NCI-H2171 (cell line): ENCODE results near the gene PCSK5.
A peak's percentile ranks its signal among the peaks of the same experiment; 100 is the strongest.
"Not testable (repeated sequence)": the region's sequence is repeated elsewhere in the genome, so short reads cannot be mapped to it uniquely, and the experiment has no call there.

Source experiments
- DNase-seq: peaks from one replicate; lab custom pipeline; 2025; lab: John Stamatoyannopoulos, UW

Gene PCSK5

GRCh38 chr9:76249309-76249708, 358.8 kb downstream of the PCSK5 start:
- no peak for DNase-seq

GRCh38 chr9:76255781-76256455, 365.4 kb downstream of the PCSK5 start:
- no peak for DNase-seq

- DNase-seq: no peak
Observed at GRCh38 chr9:76257311-76257710, 366.8 kb downstream of the PCSK5 start.

GRCh38 chr9:76266649-76267283, 376.3 kb downstream of the PCSK5 start:
- no peak for DNase-seq

GRCh38 chr9:76267284-76267652, 376.8 kb downstream of the PCSK5 start:
- no peak for DNase-seq

- DNase-seq: no peak
Observed at GRCh38 chr9:76269789-76270188, 379.3 kb downstream of the PCSK5 start.

GRCh38 chr9:76271755-76272154, 381.3 kb downstream of the PCSK5 start:
- no peak for DNase-seq

GRCh38 chr9:76289042-76289441, 398.6 kb downstream of the PCSK5 start:
- no peak for DNase-seq

GRCh38 chr9:76289703-76290102, 399.2 kb downstream of the PCSK5 start:
- DNase-seq: no peak

- no peak for DNase-seq
Observed at GRCh38 chr9:76290555-76290954, 400.1 kb downstream of the PCSK5 start.

- no peak for DNase-seq
Observed at GRCh38 chr9:76292246-76292645, 401.8 kb downstream of the PCSK5 start.

GRCh38 chr9:76292658-76293057, 402.2 kb downstream of the PCSK5 start:
- DNase-seq: no peak

- DNase-seq: no peak
Observed at GRCh38 chr9:76294301-76294700, 403.8 kb downstream of the PCSK5 start.

- DNase-seq: no peak
Observed at GRCh38 chr9:76296561-76297310, 406.3 kb downstream of the PCSK5 start.

- DNase-seq: no peak
Observed at GRCh38 chr9:76297721-76298239, 407.3 kb downstream of the PCSK5 start.

- DNase-seq: no peak
Observed at GRCh38 chr9:76298521-76299144, 408.2 kb downstream of the PCSK5 start.

GRCh38 chr9:76302543-76302942, 412.1 kb downstream of the PCSK5 start:
- DNase-seq: no peak

GRCh38 chr9:76302947-76303550, 412.6 kb downstream of the PCSK5 start:
- peak; percentile 9 for DNase-seq

GRCh38 chr9:76307047-76307446, 416.6 kb downstream of the PCSK5 start:
- DNase-seq: not testable (repeated sequence)

- DNase-seq: no peak
Observed at GRCh38 chr9:76310577-76310976, 420.1 kb downstream of the PCSK5 start.

- DNase-seq: no peak
Observed at GRCh38 chr9:76310991-76311390, 420.5 kb downstream of the PCSK5 start.

- no peak for DNase-seq
Observed at GRCh38 chr9:76311537-76311936, 421.1 kb downstream of the PCSK5 start.
